Neural progenitor cell (in vitro differentiated cells): ENCODE data around the gene RAB40B.

ENCODE experiments used
- EZH2 ChIP-seq: fragments of 200-600 bp; sonication (generic); IDR thresholded peaks from 2 replicates; pipeline ENCODE4 v1.6.1; 2017; ENCODE audit warnings: antibody characterized with exemption, mild to moderate bottlenecking, moderate library complexity
- TF ChIP-seq, protein P1 (sequence below): fragments of 200-600 bp; sonication (generic); IDR thresholded peaks from 2 replicates; pipeline ENCODE4 v1.5.1; 2017; ENCODE audit warnings: antibody characterized with exemption, mild to moderate bottlenecking

GRCh38 chr17:82697808-82698064, 762 bp downstream of the RAB40B start:
- TF ChIP-seq, protein P1, sequence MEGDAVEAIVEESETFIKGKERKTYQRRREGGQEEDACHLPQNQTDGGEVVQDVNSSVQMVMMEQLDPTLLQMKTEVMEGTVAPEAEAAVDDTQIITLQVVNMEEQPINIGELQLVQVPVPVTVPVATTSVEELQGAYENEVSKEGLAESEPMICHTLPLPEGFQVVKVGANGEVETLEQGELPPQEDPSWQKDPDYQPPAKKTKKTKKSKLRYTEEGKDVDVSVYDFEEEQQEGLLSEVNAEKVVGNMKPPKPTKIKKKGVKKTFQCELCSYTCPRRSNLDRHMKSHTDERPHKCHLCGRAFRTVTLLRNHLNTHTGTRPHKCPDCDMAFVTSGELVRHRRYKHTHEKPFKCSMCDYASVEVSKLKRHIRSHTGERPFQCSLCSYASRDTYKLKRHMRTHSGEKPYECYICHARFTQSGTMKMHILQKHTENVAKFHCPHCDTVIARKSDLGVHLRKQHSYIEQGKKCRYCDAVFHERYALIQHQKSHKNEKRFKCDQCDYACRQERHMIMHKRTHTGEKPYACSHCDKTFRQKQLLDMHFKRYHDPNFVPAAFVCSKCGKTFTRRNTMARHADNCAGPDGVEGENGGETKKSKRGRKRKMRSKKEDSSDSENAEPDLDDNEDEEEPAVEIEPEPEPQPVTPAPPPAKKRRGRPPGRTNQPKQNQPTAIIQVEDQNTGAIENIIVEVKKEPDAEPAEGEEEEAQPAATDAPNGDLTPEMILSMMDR = no peak
- peak; percentile 88 for TF ChIP-seq EZH2
